ENCODE measurements around the gene GRAMD2A. TPM values are rescaled to one million over a fixed set of nuclear protein-coding genes. Genes with fewer than 3 reads are reported as not detected.
A peak's percentile ranks its signal among the peaks of the same experiment; 100 is the strongest.

GRAMD2A gene
- total and polyA plus RNA-seq, 2 experiments from 2014 or later: 4.4 to 4.6 TPM

GRCh38 chr15:72160696-72161245 lies 36.8 kb downstream of the GRAMD2A start:
- Histone ChIP-seq H3K27me3 (no peaks in the 10 kb centered on the region), H3K9me3 (ENCODE audit: low read depth) (no peaks in the 10 kb centered on the region), H3K4me2 (no peak overlapping the region), H3K36me3 (replicated peaks; ENCODE audit: insufficient read depth, low read depth) (no peaks in the 10 kb centered on the region), H4K20me1 (ENCODE audit: insufficient read depth, poor library complexity, severe bottlenecking) (no peaks in the 10 kb centered on the region), H3K9me2 (replicated peaks; ENCODE audit: insufficient read depth) (no peaks in the 10 kb centered on the region), H3K4me3 (no peak overlapping the region), H3K4me1 (ENCODE audit: insufficient read depth) (no peaks in the 10 kb centered on the region), H3K27ac (no peak overlapping the region), H2AFZ (no peak overlapping the region), H3K79me2 (no peaks in the 10 kb centered on the region)
- TF ChIP-seq EZH2 (IDR thresholded peaks at IDR 0.05; ENCODE audit: borderline replicate concordance) (no peak), CTCF (IDR thresholded peaks at IDR 0.05; ENCODE audit: poor library complexity) (no peak), EZH2phosphoT487 (IDR thresholded peaks at IDR 0.05; ENCODE audit: low read depth, severe bottlenecking, unreplicated experiment) (no peak)
- WGBS (ENCODE audit: low lambda C conversion rate, missing lambda C conversion rate): 95% methylated on average over 5 of the region's 5 CpGs
- no peak for DNase-seq (ENCODE audit: low spot score)

GRCh38 chr15:72156928-72157327 lies 40.7 kb downstream of the GRAMD2A start:
- no peak overlapping the region for H3K4me2 ChIP-seq
- 93% methylated on average over 2 of the region's 2 CpGs for WGBS (ENCODE audit: low lambda C conversion rate, missing lambda C conversion rate)
- H2AFZ ChIP-seq: no peak overlapping the region
- no peaks in the 10 kb centered on the region for H3K27me3 ChIP-seq
- H3K27ac ChIP-seq: no peak overlapping the region
- no peaks in the 10 kb centered on the region for H4K20me1 ChIP-seq (ENCODE audit: insufficient read depth, poor library complexity, severe bottlenecking)
- no peak overlapping the region for H3K4me3 ChIP-seq
- peaks cover 11% of the 10 kb centered on the region for H3K4me1 ChIP-seq (ENCODE audit: insufficient read depth)
- H3K79me2 ChIP-seq: no peaks in the 10 kb centered on the region
- no peaks in the 10 kb centered on the region for H3K36me3 ChIP-seq (replicated peaks; ENCODE audit: insufficient read depth, low read depth)
- TF ChIP-seq EZH2phosphoT487 (IDR thresholded peaks at IDR 0.05; ENCODE audit: low read depth, severe bottlenecking, unreplicated experiment): no peak
- TF ChIP-seq CTCF (IDR thresholded peaks at IDR 0.05; ENCODE audit: poor library complexity): no peak
- TF ChIP-seq EZH2 (IDR thresholded peaks at IDR 0.05; ENCODE audit: borderline replicate concordance): no peak
- no peaks in the 10 kb centered on the region for H3K9me2 ChIP-seq (replicated peaks; ENCODE audit: insufficient read depth)
- no peaks in the 10 kb centered on the region for H3K9me3 ChIP-seq (ENCODE audit: low read depth)
- no peak for DNase-seq (ENCODE audit: low spot score)

- Histone ChIP-seq H3K4me3 (no peak overlapping the region), H4K20me1 (ENCODE audit: insufficient read depth, poor library complexity, severe bottlenecking) (no peaks in the 10 kb centered on the region), H3K9me2 (replicated peaks; ENCODE audit: insufficient read depth) (no peaks in the 10 kb centered on the region), H3K27ac (peak overlapping the region; percentile 20), H3K27me3 (no peaks in the 10 kb centered on the region), H3K9me3 (ENCODE audit: low read depth) (no peaks in the 10 kb centered on the region), H2AFZ (peak overlapping the region; percentile 45), H3K36me3 (replicated peaks; ENCODE audit: insufficient read depth, low read depth) (no peaks in the 10 kb centered on the region), H3K4me2 (peak overlapping the region; percentile 72), H3K79me2 (no peaks in the 10 kb centered on the region), H3K4me1 (ENCODE audit: insufficient read depth) (peaks cover 11% of the 10 kb centered on the region)
- TF ChIP-seq EZH2 (IDR thresholded peaks at IDR 0.05; ENCODE audit: borderline replicate concordance): no peak
- TF ChIP-seq CTCF (IDR thresholded peaks at IDR 0.05; ENCODE audit: poor library complexity): peak; percentile 92
- peak; percentile 91 for DNase-seq (ENCODE audit: low spot score)
- 26% methylated on average over 19 of the region's 19 CpGs for WGBS (ENCODE audit: low lambda C conversion rate, missing lambda C conversion rate)
These were observed 41.7 kb downstream of the GRAMD2A start for GRCh38 chr15:72155635-72156616.
